ENCODE measurements around the gene VANGL2.

Gene VANGL2

DNA sequence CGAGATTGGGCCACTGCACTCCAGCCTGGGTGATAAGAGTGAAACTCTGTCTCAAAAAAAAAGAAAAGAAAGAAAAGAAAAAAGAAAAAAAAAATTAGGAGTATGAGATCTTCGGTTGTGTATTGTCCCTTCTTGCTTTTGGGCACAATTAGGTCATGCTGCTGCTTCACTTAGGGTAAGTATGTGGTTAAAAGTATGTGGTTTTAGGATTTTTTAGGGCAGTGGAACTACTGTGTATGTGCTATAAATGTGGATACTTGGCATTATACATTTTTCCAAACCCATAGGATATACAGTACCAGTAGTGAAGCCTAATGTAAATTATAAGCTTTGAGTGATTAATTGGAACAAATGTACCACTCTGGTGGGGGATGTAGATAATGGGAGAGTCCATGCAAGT lies 31.2 kb downstream of the VANGL2 start:
- H3K27me3 ChIP-seq (ENCODE audit: insufficient read depth, low read depth, severe bottlenecking) = peaks cover 15% of the 10 kb centered on the region

GRCh38 chr1:160432371-160432786 lies 32.0 kb downstream of the VANGL2 start:
- TF ChIP-seq CTCF (IDR thresholded peaks at IDR 0.05; ENCODE audit: low read depth, low read length) = no peak
- no peak overlapping the region for H3K27ac ChIP-seq
- H3K9me3 ChIP-seq (ENCODE audit: severe bottlenecking) = no peaks in the 10 kb centered on the region
- no peak overlapping the region for H3K4me3 ChIP-seq (ENCODE audit: low read depth, low read length)
- peaks cover 20% of the 10 kb centered on the region for H3K36me3 ChIP-seq
- no peak for DNase-seq
- peaks cover 18% of the 10 kb centered on the region for H3K27me3 ChIP-seq (ENCODE audit: insufficient read depth, low read depth, severe bottlenecking)

More for the DNA sequence above, 31.2 kb downstream of the VANGL2 start:
- H3K36me3 ChIP-seq = peaks cover 26% of the 10 kb centered on the region
- TF ChIP-seq CTCF (IDR thresholded peaks at IDR 0.05; ENCODE audit: low read depth, low read length) = no peak
- no peaks in the 10 kb centered on the region for H3K9me3 ChIP-seq (ENCODE audit: severe bottlenecking)
- no peak overlapping the region for H3K27ac ChIP-seq
- H3K4me3 ChIP-seq (ENCODE audit: low read depth, low read length) = no peak overlapping the region
- DNase-seq = no peak

DNA sequence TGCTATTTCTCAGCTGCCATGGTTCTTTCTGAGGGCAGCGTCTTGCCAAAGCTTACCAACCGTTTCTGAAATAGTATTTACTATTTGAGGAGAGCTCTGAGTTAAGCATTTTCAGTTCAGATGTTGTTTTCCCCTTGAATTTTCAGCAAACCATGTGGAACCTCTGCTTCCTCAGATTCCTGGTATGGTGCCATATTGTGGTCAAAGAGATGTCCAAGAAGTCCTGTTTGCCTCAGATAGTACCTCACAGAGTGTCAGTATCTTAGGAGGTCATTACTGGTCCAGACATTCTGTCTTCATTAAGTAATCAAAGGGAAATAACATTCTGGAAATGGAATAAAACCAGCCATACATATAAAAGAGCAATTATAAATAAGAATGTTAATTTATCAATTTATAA lies 36.6 kb downstream of the VANGL2 start:
- H3K4me3 ChIP-seq (ENCODE audit: low read depth, low read length) = no peak overlapping the region
- no peak for TF ChIP-seq CTCF (IDR thresholded peaks at IDR 0.05; ENCODE audit: low read depth, low read length)

GRCh38 chr1:160437432-160438316 lies 37.3 kb downstream of the VANGL2 start:
- H3K36me3 ChIP-seq = no peaks in the 10 kb centered on the region
- no peak overlapping the region for H3K4me3 ChIP-seq (ENCODE audit: low read depth, low read length)
- no peaks in the 10 kb centered on the region for H3K9me3 ChIP-seq (ENCODE audit: severe bottlenecking)
- TF ChIP-seq CTCF (IDR thresholded peaks at IDR 0.05; ENCODE audit: low read depth, low read length) = no peak
- H3K27ac ChIP-seq = no peak overlapping the region
- H3K27me3 ChIP-seq (ENCODE audit: insufficient read depth, low read depth, severe bottlenecking) = peaks cover 39% of the 10 kb centered on the region
- no peak for DNase-seq

More for the DNA sequence above, 36.6 kb downstream of the VANGL2 start:
- no peak for DNase-seq
- Histone ChIP-seq H3K36me3 (no peaks in the 10 kb centered on the region), H3K27ac (no peak overlapping the region), H3K9me3 (ENCODE audit: severe bottlenecking) (no peaks in the 10 kb centered on the region), H3K27me3 (ENCODE audit: insufficient read depth, low read depth, severe bottlenecking) (peaks cover 32% of the 10 kb centered on the region)

- no peak for DNase-seq
- H3K27ac ChIP-seq = no peak overlapping the region
- H3K4me3 ChIP-seq (ENCODE audit: low read depth, low read length) = no peak overlapping the region
- H3K27me3 ChIP-seq (ENCODE audit: insufficient read depth, low read depth, severe bottlenecking) = peaks cover 46% of the 10 kb centered on the region
- TF ChIP-seq CTCF (IDR thresholded peaks at IDR 0.05; ENCODE audit: low read depth, low read length) = no peak
- H3K36me3 ChIP-seq = no peaks in the 10 kb centered on the region
- no peaks in the 10 kb centered on the region for H3K9me3 ChIP-seq (ENCODE audit: severe bottlenecking)
Observed at GRCh38 chr1:160438317-160438918, 38.1 kb downstream of the VANGL2 start.

Data from WERI-Rb-1 (cell line).